ENCODE data around the gene PPP3CA.
"Not testable (repeated sequence)": the region's sequence is repeated elsewhere in the genome, so short reads cannot be mapped to it uniquely, and the experiment has no call there.

The PPP3CA gene

DNA sequence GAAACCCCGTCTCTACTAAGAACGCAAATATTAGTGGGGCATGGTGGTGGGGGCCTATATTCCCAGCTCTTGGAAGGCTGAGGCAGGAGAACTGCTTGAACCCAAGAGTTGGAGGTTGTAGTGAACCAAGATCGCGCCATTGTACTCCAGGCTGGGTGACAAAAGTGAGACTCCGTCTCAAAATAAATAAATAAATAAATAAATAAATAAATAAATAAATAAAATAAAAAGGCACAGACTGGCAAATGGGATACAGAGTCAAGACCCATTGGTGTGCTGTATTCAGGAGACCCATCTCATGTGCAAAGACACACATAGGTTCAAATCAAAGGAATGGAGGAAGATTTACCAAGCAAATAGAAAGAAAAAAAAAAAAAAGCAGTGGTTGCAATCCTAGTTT, 216.3 kb downstream of the PPP3CA start:
- DNase-seq, result not testable (repeated sequence)

DNA sequence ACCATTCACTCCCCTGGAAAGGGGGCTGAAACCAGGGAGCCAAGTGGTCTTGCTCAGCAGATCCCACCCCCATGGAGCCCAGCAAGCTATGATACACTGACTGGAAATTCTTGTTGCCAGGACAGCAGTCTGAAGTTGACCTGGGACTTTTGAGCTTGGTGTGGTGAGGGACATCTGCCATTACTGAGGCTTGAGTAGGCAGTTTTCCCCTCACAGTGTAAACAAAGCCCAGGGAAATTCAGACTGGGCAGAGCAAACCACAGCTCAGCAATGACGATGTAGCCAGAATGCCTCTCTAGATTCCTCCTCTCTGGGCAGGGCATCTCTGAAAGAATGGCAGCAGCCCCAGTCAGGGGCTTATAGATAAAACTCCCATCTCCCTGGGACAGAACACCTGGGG, 218.4 kb downstream of the PPP3CA start:
- not testable (repeated sequence) for DNase-seq

- no peak for DNase-seq
Observed at GRCh38 chr4:101128473-101128872, 218.9 kb downstream of the PPP3CA start.

- no peak for DNase-seq
Observed at GRCh38 chr4:101127176-101127790, 220.0 kb downstream of the PPP3CA start.

GRCh38 chr4:101126059-101126458, 221.3 kb downstream of the PPP3CA start:
- no peak for DNase-seq

- DNase-seq, result no peak
Observed at GRCh38 chr4:101125045-101125942, 222.0 kb downstream of the PPP3CA start.

GRCh38 chr4:101123231-101123630, 224.1 kb downstream of the PPP3CA start:
- DNase-seq, result no peak

- no peak for DNase-seq
Observed at GRCh38 chr4:101122019-101122418, 225.3 kb downstream of the PPP3CA start.

- no peak for DNase-seq
Observed at GRCh38 chr4:101119141-101119540, 228.2 kb downstream of the PPP3CA start.

DNA sequence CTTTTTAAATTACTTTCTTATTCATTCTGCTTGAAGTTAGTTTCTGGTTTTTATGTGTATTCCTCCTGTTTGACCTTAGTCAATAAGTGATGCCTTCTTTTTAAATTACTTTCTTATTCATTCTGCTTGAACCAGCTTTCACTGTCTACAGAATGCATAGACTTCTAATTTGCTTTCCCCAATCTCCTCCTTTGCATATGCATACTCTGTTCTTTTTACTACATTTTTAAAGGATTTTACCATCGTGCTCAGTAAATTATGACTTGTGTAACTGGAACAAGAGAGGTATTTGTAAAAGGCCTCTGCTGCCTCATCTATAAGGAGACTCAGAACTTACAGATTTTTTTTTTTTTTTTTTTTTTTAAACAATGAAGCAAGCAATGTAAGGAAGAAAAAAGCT, 228.7 kb downstream of the PPP3CA start:
- DNase-seq, result no peak

DNA sequence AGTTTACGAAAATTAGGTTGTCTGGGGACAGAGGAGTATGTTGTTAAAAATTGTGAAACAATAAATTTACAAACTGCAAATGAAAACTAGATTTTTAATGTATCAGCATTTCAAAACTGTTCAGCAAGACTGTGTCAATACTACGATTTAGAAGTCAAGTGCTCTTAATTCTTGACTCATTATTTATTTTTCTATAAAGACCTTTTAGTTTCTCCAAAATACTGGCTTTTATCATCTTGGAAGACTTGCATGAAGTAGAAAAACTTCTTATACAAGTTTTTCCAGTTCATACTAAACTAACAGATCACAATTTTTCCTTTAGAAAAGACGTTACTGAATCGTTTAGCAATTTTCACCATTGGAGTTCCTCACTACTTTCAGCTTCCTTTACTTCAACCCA, 231.4 kb downstream of the PPP3CA start:
- DNase-seq, result no peak

- no peak for DNase-seq
Observed at GRCh38 chr4:101114936-101115372, 232.4 kb downstream of the PPP3CA start.

DNA sequence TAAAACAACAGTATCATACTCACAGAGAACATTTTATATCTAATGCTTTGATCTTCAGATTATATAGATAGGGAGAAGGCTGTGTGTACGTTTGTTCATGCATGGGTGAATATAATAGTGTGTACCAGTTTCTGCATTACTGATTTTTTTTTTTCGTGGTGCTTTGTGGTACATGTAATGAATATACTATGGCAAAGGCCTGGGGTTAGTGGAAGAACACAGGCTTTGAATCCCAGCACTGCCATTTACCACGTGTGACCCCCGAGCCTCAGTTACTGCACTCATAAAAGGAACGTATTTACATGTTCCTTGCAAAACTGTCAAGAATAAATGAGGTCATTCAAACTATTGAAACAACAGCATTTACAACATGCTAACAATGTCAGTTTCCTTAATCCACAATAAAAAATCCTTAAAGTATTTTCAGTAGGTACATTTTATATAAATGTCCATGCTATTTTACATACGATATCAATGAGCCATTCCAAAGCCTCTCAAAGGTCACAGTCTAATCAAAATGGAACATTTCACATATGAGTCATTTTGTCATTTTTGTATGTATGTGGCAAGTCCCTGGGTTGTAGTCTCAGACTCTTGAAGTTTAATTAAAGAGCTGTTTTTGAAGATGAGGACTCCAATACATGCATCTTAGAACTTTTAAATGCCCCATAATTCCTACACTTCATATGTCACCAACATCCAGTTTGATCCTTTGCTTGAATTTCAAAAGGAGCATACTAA, 242.8 kb downstream of the PPP3CA start:
- DNase-seq, result no peak

- DNase-seq, result no peak
Observed at GRCh38 chr4:101103381-101104142, 243.8 kb downstream of the PPP3CA start.

DNA sequence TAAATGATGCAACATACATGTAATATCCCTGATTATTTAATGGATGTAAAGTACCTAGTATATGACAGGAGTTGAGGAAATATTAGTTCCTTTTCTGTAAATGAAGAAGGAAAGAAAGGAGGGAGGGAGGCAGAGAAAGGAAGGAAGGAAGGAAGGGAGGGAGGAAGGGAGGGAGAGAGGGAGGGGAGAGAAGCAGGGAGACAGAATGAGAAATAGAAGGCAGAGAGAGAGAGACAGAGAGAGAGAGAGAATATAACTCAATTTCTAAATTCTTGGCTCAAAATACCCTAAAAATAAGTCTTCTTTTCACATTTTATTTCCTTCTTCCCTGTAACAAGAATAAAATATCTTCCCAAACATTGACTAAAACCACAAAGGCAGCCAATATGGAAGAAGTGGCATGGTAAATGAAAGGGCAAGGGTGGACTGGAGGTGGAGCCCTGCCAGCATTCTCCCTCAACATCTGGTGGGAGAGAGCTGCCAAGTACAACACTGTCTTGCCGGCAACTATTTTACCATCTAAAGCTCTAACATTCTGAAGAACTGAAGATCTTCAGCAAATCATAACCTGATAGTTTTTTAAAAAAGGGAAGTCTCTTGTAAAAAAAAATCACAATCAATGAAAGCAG, 245.1 kb downstream of the PPP3CA start:
- no peak for DNase-seq

DNA sequence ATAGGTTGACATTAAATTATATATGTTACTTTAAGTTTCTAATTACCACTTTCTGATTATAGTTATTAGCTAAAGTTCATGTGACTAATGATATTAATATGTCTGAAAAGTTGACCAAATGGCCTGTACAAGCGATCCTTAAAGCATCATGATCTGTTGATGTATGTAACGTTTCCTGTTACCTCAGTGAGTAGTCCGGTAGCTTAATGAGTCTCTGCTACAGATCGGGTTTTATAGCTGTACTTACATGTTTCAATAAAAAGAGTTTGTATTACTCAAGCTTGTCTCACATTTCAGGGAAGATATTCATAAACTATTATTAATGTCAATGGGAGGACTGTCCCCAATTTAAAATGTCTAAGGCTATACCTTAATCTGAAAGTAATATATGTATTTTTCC, 246.3 kb downstream of the PPP3CA start:
- DNase-seq, result no peak

DNA sequence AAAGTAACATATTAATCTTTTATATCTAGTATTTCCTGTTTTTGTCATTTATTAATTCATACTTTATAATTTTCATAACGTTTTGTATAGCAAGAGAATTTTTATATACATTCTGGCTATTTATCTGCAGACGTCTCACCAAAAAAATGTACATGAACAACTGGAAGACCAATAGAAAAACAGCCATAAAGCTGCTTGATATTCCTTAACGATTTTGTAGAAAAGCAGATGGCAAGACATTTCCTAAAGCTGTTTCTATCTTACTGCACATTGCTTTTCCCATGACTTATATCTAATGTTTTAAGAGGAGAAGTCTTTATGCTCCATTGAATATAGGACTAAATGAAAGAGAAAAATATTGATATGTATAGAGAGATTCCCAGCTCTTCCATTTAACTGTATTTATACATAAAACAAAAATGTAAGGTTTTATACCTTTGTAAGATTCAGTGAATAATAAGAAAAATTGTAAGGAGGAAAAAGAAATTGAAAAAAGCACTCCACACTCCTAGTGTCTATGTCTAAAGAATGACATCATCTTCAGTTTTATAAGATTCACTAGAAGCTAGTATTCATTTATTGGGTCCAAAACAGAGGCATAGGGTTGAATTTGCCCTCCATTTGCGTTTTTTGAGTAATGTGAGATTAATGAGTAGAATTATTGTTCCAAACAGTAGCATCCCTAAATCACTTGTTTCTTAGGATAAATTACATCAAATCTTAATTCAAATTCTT, 248.5 kb downstream of the PPP3CA start:
- DNase-seq, result no peak

DNA sequence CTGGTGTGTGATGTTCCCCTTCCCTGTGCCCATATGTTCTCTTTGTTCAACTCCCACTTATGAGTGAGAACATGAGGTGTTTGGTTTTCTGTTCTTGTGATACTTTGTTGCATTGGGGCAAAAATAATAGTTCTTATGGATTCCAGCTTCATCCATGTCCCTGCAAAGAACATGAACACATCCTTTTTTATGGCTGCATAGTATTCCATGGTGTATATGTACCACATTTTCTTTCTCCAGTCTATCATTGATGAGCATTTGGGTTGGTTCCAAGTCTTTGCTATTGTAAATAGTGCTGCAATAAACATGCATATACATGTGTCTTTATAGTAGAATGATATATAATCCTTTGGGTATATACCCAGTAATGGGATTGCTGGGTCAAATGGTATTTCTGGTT, 254.7 kb downstream of the PPP3CA start:
- DNase-seq, result not testable (repeated sequence)

DNA sequence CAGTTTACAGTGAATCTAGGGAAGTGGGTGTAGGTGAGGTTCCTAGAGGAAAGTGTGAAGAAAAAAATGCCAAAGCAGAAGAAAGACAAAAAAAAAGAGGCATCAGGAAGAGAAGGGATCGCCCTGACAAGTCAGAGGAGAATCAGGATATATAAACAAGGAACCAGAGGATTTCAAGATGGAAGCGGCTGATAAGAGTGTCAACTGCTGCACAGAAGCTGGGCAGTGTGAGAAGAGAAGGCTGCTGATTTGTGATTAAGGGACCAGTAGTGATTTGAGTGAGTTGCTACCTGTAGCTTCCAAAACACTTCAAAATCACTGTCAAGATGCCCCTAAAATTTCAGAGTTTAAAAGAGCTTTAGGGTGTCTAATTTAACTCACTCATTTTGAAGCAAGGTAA, 258.2 kb downstream of the PPP3CA start:
- DNase-seq, result no peak

DNA sequence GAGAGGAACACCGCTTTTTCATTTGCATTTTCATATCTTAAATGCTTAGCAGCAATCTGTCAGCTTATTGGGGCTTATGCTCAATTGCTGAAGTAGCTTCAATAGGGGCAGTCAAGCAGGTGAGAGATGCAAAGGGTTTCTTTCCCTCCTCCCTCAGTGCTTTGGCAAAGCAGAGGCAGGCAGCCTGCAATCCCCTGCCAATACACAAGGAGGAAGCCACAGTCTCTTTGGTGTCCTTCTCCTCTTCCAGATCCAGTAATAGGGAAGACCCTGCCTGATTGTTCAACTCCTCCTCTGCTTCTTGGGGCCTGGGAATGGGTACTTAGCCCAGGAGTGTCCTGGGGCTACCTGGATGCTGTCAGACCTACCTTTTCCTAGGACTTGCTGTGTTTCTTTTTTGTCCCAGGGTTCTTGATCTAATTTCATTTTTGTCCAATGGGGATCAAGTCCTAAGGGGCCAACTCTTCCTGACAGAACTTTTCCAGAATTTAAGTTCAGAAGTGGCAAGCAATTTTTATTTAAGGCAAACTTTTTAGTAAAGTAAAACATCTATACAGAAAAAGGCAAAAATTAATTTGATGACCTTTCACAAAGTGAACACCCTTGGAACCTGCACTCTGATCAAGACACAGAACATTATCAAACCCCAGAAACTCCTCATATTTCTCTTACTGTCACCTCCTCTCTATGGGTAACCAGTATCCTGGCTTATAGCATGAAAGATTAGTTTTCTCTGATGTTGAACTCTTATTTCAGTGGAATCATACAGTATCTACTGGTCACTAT, 260.3 kb downstream of the PPP3CA start:
- no peak for DNase-seq

DNA sequence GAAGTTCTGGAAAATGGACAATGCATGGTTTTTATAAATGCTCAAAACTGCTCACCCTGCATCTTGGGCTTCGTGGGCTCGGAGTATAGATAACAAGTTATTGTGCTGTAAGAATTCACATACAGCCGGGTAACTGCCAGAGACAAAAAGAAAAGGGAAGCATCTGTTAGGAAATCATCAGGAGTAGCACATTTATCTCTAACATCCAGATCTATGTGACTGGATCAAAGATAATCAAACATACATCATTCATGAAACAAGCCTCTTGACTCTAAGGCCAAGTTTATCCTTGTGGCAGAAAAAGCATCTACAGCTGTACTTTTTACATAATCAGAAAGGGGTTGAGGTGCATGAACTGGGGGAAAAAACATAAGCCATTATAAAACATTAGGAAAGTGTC, 264.2 kb downstream of the PPP3CA start:
- DNase-seq, result no peak

Data from stimulated activated CD4-positive, alpha-beta T cell treated with anti-CD3 and anti-CD28 coated beads, Interleukin-2, amount 100 ng/mL, for 48 hours (primary cell).